ENCODE measurements around the gene KIAA1217.
"Not testable (repeated sequence)": the region's sequence is repeated elsewhere in the genome, so short reads cannot be mapped to it uniquely, and the experiment has no call there.

KIAA1217 gene

GRCh38 chr10:24440817-24441797, 232.2 kb downstream of the KIAA1217 start:
- H3K27me3 ChIP-seq (ENCODE audit: insufficient read depth, low read length) = no peaks in the 10 kb centered on the region
- no peaks in the 10 kb centered on the region for H3K9me3 ChIP-seq (ENCODE audit: insufficient read depth, low read depth, low read length)
- H3K27ac ChIP-seq (ENCODE audit: low read length) = no peak overlapping the region
- no peak overlapping the region for H3K4me3 ChIP-seq (ENCODE audit: low read length)
- no peaks in the 10 kb centered on the region for H3K36me3 ChIP-seq (ENCODE audit: insufficient read depth, low read depth, low read length)
- H3K4me1 ChIP-seq (ENCODE audit: insufficient read depth, low read length) = peaks cover 15% of the 10 kb centered on the region
- no peak overlapping the region for H3K9ac ChIP-seq (ENCODE audit: low read depth, low read length)

GRCh38 chr10:24442234-24442633, 233.3 kb downstream of the KIAA1217 start:
- Histone ChIP-seq H3K36me3 (ENCODE audit: insufficient read depth, low read depth, low read length) (no peaks in the 10 kb centered on the region), H3K9me3 (ENCODE audit: insufficient read depth, low read depth, low read length) (no peaks in the 10 kb centered on the region), H3K9ac (ENCODE audit: low read depth, low read length) (no peak overlapping the region), H3K27ac (ENCODE audit: low read length) (no peak overlapping the region), H3K4me1 (ENCODE audit: insufficient read depth, low read length) (peaks cover 10% of the 10 kb centered on the region), H3K4me3 (ENCODE audit: low read length) (no peak overlapping the region), H3K27me3 (ENCODE audit: insufficient read depth, low read length) (no peaks in the 10 kb centered on the region)

GRCh38 chr10:24442641-24443174, 233.8 kb downstream of the KIAA1217 start:
- H3K4me1 ChIP-seq (ENCODE audit: insufficient read depth, low read length) = peaks cover 10% of the 10 kb centered on the region
- H3K9ac ChIP-seq (ENCODE audit: low read depth, low read length); H3K4me3 ChIP-seq (ENCODE audit: low read length); H3K36me3 ChIP-seq (ENCODE audit: insufficient read depth, low read depth, low read length); H3K27ac ChIP-seq (ENCODE audit: low read length); H3K9me3 ChIP-seq (ENCODE audit: insufficient read depth, low read depth, low read length); H3K27me3 ChIP-seq (ENCODE audit: insufficient read depth, low read length): not testable (repeated sequence)

- Histone ChIP-seq H3K36me3 (ENCODE audit: insufficient read depth, low read depth, low read length) (no peaks in the 10 kb centered on the region), H3K9me3 (ENCODE audit: insufficient read depth, low read depth, low read length) (no peaks in the 10 kb centered on the region), H3K4me3 (ENCODE audit: low read length) (no peak overlapping the region), H3K27me3 (ENCODE audit: insufficient read depth, low read length) (no peaks in the 10 kb centered on the region), H3K4me1 (ENCODE audit: insufficient read depth, low read length) (peaks cover 10% of the 10 kb centered on the region), H3K9ac (ENCODE audit: low read depth, low read length) (no peak overlapping the region), H3K27ac (ENCODE audit: low read length) (no peak overlapping the region)
These were observed 235.4 kb downstream of the KIAA1217 start for GRCh38 chr10:24444337-24444736.

- not testable (repeated sequence) for H3K4me1 ChIP-seq (ENCODE audit: insufficient read depth, low read length); H3K9ac ChIP-seq (ENCODE audit: low read depth, low read length); H3K36me3 ChIP-seq (ENCODE audit: insufficient read depth, low read depth, low read length); H3K27me3 ChIP-seq (ENCODE audit: insufficient read depth, low read length); H3K4me3 ChIP-seq (ENCODE audit: low read length); H3K27ac ChIP-seq (ENCODE audit: low read length); H3K9me3 ChIP-seq (ENCODE audit: insufficient read depth, low read depth, low read length)
These were observed 237.0 kb downstream of the KIAA1217 start for GRCh38 chr10:24445958-24446357.

- Histone ChIP-seq H3K27me3 (ENCODE audit: insufficient read depth, low read length) (no peaks in the 10 kb centered on the region), H3K36me3 (ENCODE audit: insufficient read depth, low read depth, low read length) (no peaks in the 10 kb centered on the region), H3K4me3 (ENCODE audit: low read length) (no peak overlapping the region), H3K4me1 (ENCODE audit: insufficient read depth, low read length) (peaks cover 9% of the 10 kb centered on the region; the same call in 1 of the 2 replicates), H3K9ac (ENCODE audit: low read depth, low read length) (no peak overlapping the region), H3K9me3 (ENCODE audit: insufficient read depth, low read depth, low read length) (no peaks in the 10 kb centered on the region), H3K27ac (ENCODE audit: low read length) (no peak overlapping the region)
These were observed 237.8 kb downstream of the KIAA1217 start for GRCh38 chr10:24446739-24447138.

GRCh38 chr10:24448351-24448999, 239.5 kb downstream of the KIAA1217 start:
- H3K36me3 ChIP-seq (ENCODE audit: insufficient read depth, low read depth, low read length) = no peaks in the 10 kb centered on the region
- H3K27ac ChIP-seq (ENCODE audit: low read length) = no peak overlapping the region
- H3K27me3 ChIP-seq (ENCODE audit: insufficient read depth, low read length) = no peaks in the 10 kb centered on the region
- H3K9ac ChIP-seq (ENCODE audit: low read depth, low read length) = no peak overlapping the region
- H3K4me1 ChIP-seq (ENCODE audit: insufficient read depth, low read length) = peaks cover 12% of the 10 kb centered on the region
- H3K9me3 ChIP-seq (ENCODE audit: insufficient read depth, low read depth, low read length) = no peaks in the 10 kb centered on the region
- H3K4me3 ChIP-seq (ENCODE audit: low read length) = no peak overlapping the region

GRCh38 chr10:24449321-24449740, 240.4 kb downstream of the KIAA1217 start:
- H3K36me3 ChIP-seq (ENCODE audit: insufficient read depth, low read depth, low read length) = no peaks in the 10 kb centered on the region
- H3K4me3 ChIP-seq (ENCODE audit: low read length) = no peak overlapping the region
- H3K9ac ChIP-seq (ENCODE audit: low read depth, low read length) = no peak overlapping the region

GRCh38 chr10:24449769-24450310, 240.9 kb downstream of the KIAA1217 start:
- Histone ChIP-seq H3K27ac (ENCODE audit: low read length) (no peak overlapping the region), H3K27me3 (ENCODE audit: insufficient read depth, low read length) (no peaks in the 10 kb centered on the region), H3K4me1 (ENCODE audit: insufficient read depth, low read length) (peaks cover 12% of the 10 kb centered on the region), H3K36me3 (ENCODE audit: insufficient read depth, low read depth, low read length) (no peaks in the 10 kb centered on the region), H3K9ac (ENCODE audit: low read depth, low read length) (no peak overlapping the region), H3K4me3 (ENCODE audit: low read length) (no peak overlapping the region), H3K9me3 (ENCODE audit: insufficient read depth, low read depth, low read length) (no peaks in the 10 kb centered on the region)

More at GRCh38 chr10:24449321-24449740, 240.4 kb downstream of the KIAA1217 start:
- Histone ChIP-seq H3K9me3 (ENCODE audit: insufficient read depth, low read depth, low read length) (no peaks in the 10 kb centered on the region), H3K27me3 (ENCODE audit: insufficient read depth, low read length) (no peaks in the 10 kb centered on the region), H3K4me1 (ENCODE audit: insufficient read depth, low read length) (peaks cover 12% of the 10 kb centered on the region), H3K27ac (ENCODE audit: low read length) (no peak overlapping the region)

- H3K4me3 ChIP-seq (ENCODE audit: low read length) = no peak overlapping the region
- no peak overlapping the region for H3K9ac ChIP-seq (ENCODE audit: low read depth, low read length)
- no peaks in the 10 kb centered on the region for H3K36me3 ChIP-seq (ENCODE audit: insufficient read depth, low read depth, low read length)
- no peaks in the 10 kb centered on the region for H3K27me3 ChIP-seq (ENCODE audit: insufficient read depth, low read length)
- no peaks in the 10 kb centered on the region for H3K9me3 ChIP-seq (ENCODE audit: insufficient read depth, low read depth, low read length)
- H3K27ac ChIP-seq (ENCODE audit: low read length) = no peak overlapping the region
- H3K4me1 ChIP-seq (ENCODE audit: insufficient read depth, low read length) = peaks cover 12% of the 10 kb centered on the region
These were observed 242.4 kb downstream of the KIAA1217 start for GRCh38 chr10:24451325-24451820.

- H3K4me3 ChIP-seq (ENCODE audit: low read length) = no peak overlapping the region
- no peaks in the 10 kb centered on the region for H3K9me3 ChIP-seq (ENCODE audit: insufficient read depth, low read depth, low read length)
- H3K4me1 ChIP-seq (ENCODE audit: insufficient read depth, low read length) = peaks cover 12% of the 10 kb centered on the region
- no peak overlapping the region for H3K27ac ChIP-seq (ENCODE audit: low read length)
- no peak overlapping the region for H3K9ac ChIP-seq (ENCODE audit: low read depth, low read length)
- H3K36me3 ChIP-seq (ENCODE audit: insufficient read depth, low read depth, low read length) = no peaks in the 10 kb centered on the region
- no peaks in the 10 kb centered on the region for H3K27me3 ChIP-seq (ENCODE audit: insufficient read depth, low read length)
These were observed 243.1 kb downstream of the KIAA1217 start for GRCh38 chr10:24452030-24452429.

Measured in iPS-20b (cell line).